ENCODE measurements around the gene LRP1B. TPM values are rescaled to one million over a fixed set of nuclear protein-coding genes. Genes with fewer than 3 reads are reported as not detected.

Gene LRP1B
- total and polyA plus RNA-seq, 5 donors from 2014 or later, result not detected

GRCh38 chr2:141027221-141027620 lies 1103.6 kb downstream of the LRP1B start:
- Mint-ChIP-seq H3K4me1 (no peaks in the 10 kb centered on the region), H3K36me3 (no peaks in the 10 kb centered on the region), H3K9me3 (peaks cover 1 to 31% (median 10%) of the 10 kb centered on the region in 7 donors), H3K27ac (no peak overlapping the region), H3K4me3 (no peak overlapping the region), H3K27me3 (no peaks in the 10 kb centered on the region)
- Histone ChIP-seq H3K36me3 (ENCODE audit: control insufficient read depth, insufficient read depth, low read length) (no peaks in the 10 kb centered on the region), H3K27ac (ENCODE audit: insufficient read depth, low read length, poor library complexity, severe bottlenecking) (no peak overlapping the region), H3K4me3 (ENCODE audit: low read depth, low read length) (no peak overlapping the region), H3K4me1 (ENCODE audit: control insufficient read depth, insufficient read depth, low read length, poor library complexity, severe bottlenecking) (no peaks in the 10 kb centered on the region), H3K27me3 (ENCODE audit: control insufficient read depth, insufficient read depth, low read length) (no peaks in the 10 kb centered on the region), H3K9me3 (ENCODE audit: control insufficient read depth in 2 of 2, low read length in 2 of 2) (peaks cover 0 to 11% of the 10 kb centered on the region in 2 experiments)
- no peak for DNase-seq
- no peak for ATAC-seq (ENCODE audit: low read depth in 2 of 2)

DNA sequence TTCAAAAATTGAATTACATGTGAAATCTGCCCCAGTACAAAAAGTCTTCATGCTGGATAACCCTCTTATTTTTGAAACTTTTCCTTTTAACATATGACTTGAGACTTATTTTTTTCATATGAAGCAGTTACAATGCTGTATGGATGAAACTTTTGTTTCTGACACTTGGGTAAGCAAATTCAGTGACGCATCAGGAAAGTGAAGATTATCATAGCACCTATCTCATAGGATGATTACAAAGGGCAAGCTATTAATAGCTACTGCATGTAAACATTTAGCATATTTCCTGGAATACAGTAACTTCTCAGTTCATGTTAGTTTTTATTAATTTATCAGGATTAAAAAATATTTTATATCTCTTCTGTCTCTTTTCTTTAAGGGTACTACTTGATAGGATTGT lies 1109.2 kb downstream of the LRP1B start:
- no peaks in the 10 kb centered on the region for H3K4me1 Mint-ChIP-seq
- no peak for ATAC-seq (ENCODE audit: low read depth in 2 of 2)

GRCh38 chr2:141021109-141021508 lies 1109.7 kb downstream of the LRP1B start:
- H3K27ac ChIP-seq (ENCODE audit: insufficient read depth, low read length, poor library complexity, severe bottlenecking), result no peak overlapping the region
- DNase-seq (no peak), ATAC-seq (ENCODE audit: low read depth in 2 of 2) (no peak)
- no peaks in the 10 kb centered on the region for H3K4me1 ChIP-seq (ENCODE audit: control insufficient read depth, insufficient read depth, low read length, poor library complexity, severe bottlenecking)
- Mint-ChIP-seq H3K4me1 (no peaks in the 10 kb centered on the region), H3K36me3 (no peaks in the 10 kb centered on the region), H3K4me3 (no peak overlapping the region), H3K27me3 (no peaks in the 10 kb centered on the region), H3K9me3 (peaks cover 0 to 22% (median 5%) of the 10 kb centered on the region in 7 donors), H3K27ac (no peak overlapping the region)
- H3K9me3 ChIP-seq (ENCODE audit: control insufficient read depth in 2 of 2, low read length in 2 of 2), result peaks cover 2% of the 10 kb centered on the region in 2 experiments
- H3K4me3 ChIP-seq (ENCODE audit: low read depth, low read length), result no peak overlapping the region
- H3K27me3 ChIP-seq (ENCODE audit: control insufficient read depth, insufficient read depth, low read length), result no peaks in the 10 kb centered on the region
- no peaks in the 10 kb centered on the region for H3K36me3 ChIP-seq (ENCODE audit: control insufficient read depth, insufficient read depth, low read length)

More for the DNA sequence above, 1109.2 kb downstream of the LRP1B start:
- Histone ChIP-seq H3K36me3 (ENCODE audit: control insufficient read depth, insufficient read depth, low read length) (no peaks in the 10 kb centered on the region), H3K27me3 (ENCODE audit: control insufficient read depth, insufficient read depth, low read length) (no peaks in the 10 kb centered on the region), H3K27ac (ENCODE audit: insufficient read depth, low read length, poor library complexity, severe bottlenecking) (no peak overlapping the region), H3K4me3 (ENCODE audit: low read depth, low read length) (no peak overlapping the region), H3K9me3 (ENCODE audit: control insufficient read depth in 2 of 2, low read length in 2 of 2) (peaks cover 2 to 6% of the 10 kb centered on the region in 2 experiments), H3K4me1 (ENCODE audit: control insufficient read depth, insufficient read depth, low read length, poor library complexity, severe bottlenecking) (no peaks in the 10 kb centered on the region)
- DNase-seq, result no peak
- no peak overlapping the region for H3K27ac Mint-ChIP-seq
- H3K36me3 Mint-ChIP-seq, result no peaks in the 10 kb centered on the region
- peaks cover 0 to 21% (median 5%) of the 10 kb centered on the region in 7 donors for H3K9me3 Mint-ChIP-seq
- H3K4me3 Mint-ChIP-seq, result no peak overlapping the region
- H3K27me3 Mint-ChIP-seq, result no peaks in the 10 kb centered on the region

- Histone ChIP-seq H3K27ac (ENCODE audit: insufficient read depth, low read length, poor library complexity, severe bottlenecking) (no peak overlapping the region), H3K4me1 (ENCODE audit: control insufficient read depth, insufficient read depth, low read length, poor library complexity, severe bottlenecking) (no peaks in the 10 kb centered on the region), H3K4me3 (ENCODE audit: low read depth, low read length) (no peak overlapping the region), H3K36me3 (ENCODE audit: control insufficient read depth, insufficient read depth, low read length) (no peaks in the 10 kb centered on the region), H3K27me3 (ENCODE audit: control insufficient read depth, insufficient read depth, low read length) (no peaks in the 10 kb centered on the region), H3K9me3 (ENCODE audit: control insufficient read depth in 2 of 2, low read length in 2 of 2) (peaks cover 0 to 2% of the 10 kb centered on the region in 2 experiments)
- no peak for ATAC-seq (ENCODE audit: low read depth in 2 of 2)
- H3K4me3 Mint-ChIP-seq, result no peak overlapping the region
- no peaks in the 10 kb centered on the region for H3K27me3 Mint-ChIP-seq
- peaks cover 0 to 28% (median 5%) of the 10 kb centered on the region in 7 donors for H3K9me3 Mint-ChIP-seq
- no peaks in the 10 kb centered on the region for H3K36me3 Mint-ChIP-seq
- DNase-seq, result no peak
- no peaks in the 10 kb centered on the region for H3K4me1 Mint-ChIP-seq
- no peak overlapping the region for H3K27ac Mint-ChIP-seq
Measured at GRCh38 chr2:141020346-141020745, 1110.5 kb downstream of the LRP1B start.

- H3K27ac Mint-ChIP-seq, result no peak overlapping the region
- Histone ChIP-seq H3K27me3 (ENCODE audit: control insufficient read depth, insufficient read depth, low read length) (no peaks in the 10 kb centered on the region), H3K4me3 (ENCODE audit: low read depth, low read length) (no peak overlapping the region), H3K27ac (ENCODE audit: insufficient read depth, low read length, poor library complexity, severe bottlenecking) (no peak overlapping the region), H3K36me3 (ENCODE audit: control insufficient read depth, insufficient read depth, low read length) (no peaks in the 10 kb centered on the region), H3K9me3 (ENCODE audit: control insufficient read depth in 2 of 2, low read length in 2 of 2) (peaks cover 0 to 2% of the 10 kb centered on the region in 2 experiments), H3K4me1 (ENCODE audit: control insufficient read depth, insufficient read depth, low read length, poor library complexity, severe bottlenecking) (no peaks in the 10 kb centered on the region)
- H3K4me3 Mint-ChIP-seq, result no peak overlapping the region
- ATAC-seq (ENCODE audit: low read depth in 2 of 2), result no peak
- no peaks in the 10 kb centered on the region for H3K27me3 Mint-ChIP-seq
- H3K4me1 Mint-ChIP-seq, result no peaks in the 10 kb centered on the region
- H3K36me3 Mint-ChIP-seq, result no peaks in the 10 kb centered on the region
- peaks cover 0 to 21% (median 0%) of the 10 kb centered on the region in 7 donors for H3K9me3 Mint-ChIP-seq
- DNase-seq, result no peak
Measured at GRCh38 chr2:141015341-141016047, 1115.3 kb downstream of the LRP1B start.

DNA sequence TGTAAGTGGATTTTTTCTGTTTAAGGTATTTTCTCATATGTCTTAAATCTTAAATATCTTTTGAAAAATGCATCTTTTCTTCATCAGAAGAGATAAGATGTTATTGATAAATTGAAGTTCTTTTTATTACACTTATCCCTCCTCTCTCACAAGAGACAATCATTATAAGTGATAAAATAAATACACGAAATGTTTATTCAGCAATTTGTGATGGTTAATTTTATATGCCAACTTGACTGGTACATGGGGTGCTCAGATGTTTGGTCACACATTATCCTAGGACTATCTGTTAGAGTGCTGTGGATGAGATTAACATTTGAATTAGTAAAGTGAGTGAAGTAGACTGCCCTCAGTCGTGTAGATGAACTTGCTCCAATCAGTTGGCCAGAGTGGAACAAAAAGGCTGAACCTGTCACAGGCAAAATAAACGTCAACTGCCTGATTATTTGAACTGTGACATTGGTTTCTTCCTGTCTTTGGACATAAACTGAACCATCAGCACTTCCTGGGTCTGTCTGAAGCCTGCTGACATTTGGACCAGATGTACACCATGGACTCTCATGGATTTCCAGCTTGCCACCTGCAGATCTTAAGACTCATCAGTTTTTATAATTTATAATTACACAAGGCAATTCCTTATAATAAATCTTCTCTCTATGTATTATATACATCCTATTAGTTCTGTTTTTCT lies 1126.7 kb downstream of the LRP1B start:
- Mint-ChIP-seq H3K4me3 (no peak overlapping the region), H3K27me3 (no peaks in the 10 kb centered on the region), H3K4me1 (no peaks in the 10 kb centered on the region), H3K36me3 (no peaks in the 10 kb centered on the region), H3K9me3 (peaks cover 0 to 28% (median 5%) of the 10 kb centered on the region in 7 donors), H3K27ac (no peak overlapping the region)
- Histone ChIP-seq H3K4me1 (ENCODE audit: control insufficient read depth, insufficient read depth, low read length, poor library complexity, severe bottlenecking) (no peaks in the 10 kb centered on the region), H3K36me3 (ENCODE audit: control insufficient read depth, insufficient read depth, low read length) (no peaks in the 10 kb centered on the region), H3K9me3 (ENCODE audit: control insufficient read depth in 2 of 2, low read length in 2 of 2) (no peaks in the 10 kb centered on the region), H3K27ac (ENCODE audit: insufficient read depth, low read length, poor library complexity, severe bottlenecking) (no peak overlapping the region), H3K4me3 (ENCODE audit: low read depth, low read length) (no peak overlapping the region), H3K27me3 (ENCODE audit: control insufficient read depth, insufficient read depth, low read length) (no peaks in the 10 kb centered on the region)
- no peak for DNase-seq
- ATAC-seq (ENCODE audit: low read depth in 2 of 2), result no peak

DNA sequence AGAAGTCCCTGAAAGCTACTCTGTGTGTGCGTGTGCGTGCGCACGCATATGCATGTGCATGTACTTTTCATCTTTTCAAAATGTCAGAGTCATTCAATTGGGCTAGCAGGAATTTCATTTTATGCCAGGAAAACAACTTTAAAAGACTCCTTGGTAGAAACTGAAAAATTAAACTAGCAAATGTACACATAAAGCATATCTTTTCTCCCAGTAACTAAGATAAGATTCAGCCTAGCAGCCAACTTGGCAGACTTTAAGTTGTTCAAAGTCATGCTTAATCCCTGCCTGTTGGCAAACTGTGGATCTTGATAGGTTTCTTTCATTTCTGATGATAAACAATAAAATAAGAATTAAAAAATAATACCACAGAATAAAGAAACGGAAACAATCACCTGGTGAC lies 1129.1 kb downstream of the LRP1B start:
- H3K4me1 Mint-ChIP-seq, result no peaks in the 10 kb centered on the region
- H3K9me3 ChIP-seq (ENCODE audit: control insufficient read depth in 2 of 2, low read length in 2 of 2), result no peaks in the 10 kb centered on the region
- no peaks in the 10 kb centered on the region for H3K36me3 ChIP-seq (ENCODE audit: control insufficient read depth, insufficient read depth, low read length)
- no peaks in the 10 kb centered on the region for H3K4me1 ChIP-seq (ENCODE audit: control insufficient read depth, insufficient read depth, low read length, poor library complexity, severe bottlenecking)
- H3K27ac ChIP-seq (ENCODE audit: insufficient read depth, low read length, poor library complexity, severe bottlenecking), result no peak overlapping the region
- no peak overlapping the region for H3K4me3 Mint-ChIP-seq
- H3K27me3 ChIP-seq (ENCODE audit: control insufficient read depth, insufficient read depth, low read length), result no peaks in the 10 kb centered on the region
- ATAC-seq (ENCODE audit: low read depth in 2 of 2) (no peak), DNase-seq (no peak)
- peaks cover 0 to 32% (median 5%) of the 10 kb centered on the region in 7 donors for H3K9me3 Mint-ChIP-seq
- no peak overlapping the region for H3K4me3 ChIP-seq (ENCODE audit: low read depth, low read length)
- H3K36me3 Mint-ChIP-seq, result no peaks in the 10 kb centered on the region
- H3K27me3 Mint-ChIP-seq, result no peaks in the 10 kb centered on the region
- no peak overlapping the region for H3K27ac Mint-ChIP-seq

Measured in CD4-positive, CD25-positive, alpha-beta regulatory T cell (primary cell).